Ascending aorta (tissue), 2 donors: Measurements from ENCODE around the gene SLC37A2. TPM values are rescaled to one million over a fixed set of nuclear protein-coding genes. Genes with fewer than 3 reads are reported as not detected.
"Not testable (repeated sequence)": the region's sequence is repeated elsewhere in the genome, so short reads cannot be mapped to it uniquely, and the experiment has no call there.

Experiments used
- DNase-seq, 2 donors: peaks; one replicate each; pipeline ENCODE4 v3.0.0-alpha.2; 2019; ENCODE audit warnings: low spot score in 2 of 2
- H3K27ac ChIP-seq, 2 donors: fragments of 200-600 bp; sonication (generic); one replicate each; pipeline ENCODE4 v1.5.1; 2016 to 2017; ENCODE audit warnings: mild to moderate bottlenecking in 1 of 2
- H3K27me3 ChIP-seq: fragments of 200-600 bp; sonication (generic); one replicate; pipeline ENCODE4 v1.5.1; 2017
- H3K36me3 ChIP-seq, 2 donors: fragments of 200-600 bp; sonication (generic); one replicate each; pipeline ENCODE4 v1.5.1; 2016
- H3K4me1 ChIP-seq, 2 donors: fragments of 200-600 bp; sonication (generic); one replicate each; pipeline ENCODE4 v1.5.1; 2016 to 2017; ENCODE audit warnings: mild to moderate bottlenecking in 1 of 2
- H3K4me3 ChIP-seq, 2 donors: fragments of 200-600 bp; sonication (generic); one replicate each; pipeline ENCODE4 v1.5.1; 2016 to 2017; ENCODE audit warnings: mild to moderate bottlenecking in 1 of 2
- H3K9me3 ChIP-seq, 2 donors: fragments of 200-600 bp; sonication (generic); one replicate each; pipeline ENCODE4 v1.5.1; 2016
- intact Hi-C: fragments of 100-400 bp; cut with DNase I; formaldehyde crosslinking; loops from one replicate; pipeline ENCODE4 v1.15.1; 2023
- total RNA-seq: library from RNA; depleted of rRNA; stranded (reverse); fragments of >200 nt; gene quantifications from one replicate; pipeline ENCODE4 v1.1.0, GENCODE V29; 2016
- TF ChIP-seq, protein P1 (sequence below), 3 experiments: fragments of 200-600 bp in 2 of 3; fragments of 450-650 bp in 1 of 3; sonication (generic) in 2 of 3; IDR thresholded peaks; one replicate each; pipeline ENCODE4 v1.5.1; 2016 to 2019; ENCODE audit warnings: antibody characterized with exemption in 3 of 3, mild to moderate bottlenecking in 1 of 3, moderate library complexity in 1 of 3

Gene SLC37A2
- 1.5 TPM for total RNA-seq

GRCh38 chr11:125062931-125063428, at the start of gene SLC37A2:
Gene SLC37A2, plus strand, starts transcription at chr11:125063305. Its CDS starts 63 bp downstream, at chr11:125063368.
- TF ChIP-seq, protein P1, sequence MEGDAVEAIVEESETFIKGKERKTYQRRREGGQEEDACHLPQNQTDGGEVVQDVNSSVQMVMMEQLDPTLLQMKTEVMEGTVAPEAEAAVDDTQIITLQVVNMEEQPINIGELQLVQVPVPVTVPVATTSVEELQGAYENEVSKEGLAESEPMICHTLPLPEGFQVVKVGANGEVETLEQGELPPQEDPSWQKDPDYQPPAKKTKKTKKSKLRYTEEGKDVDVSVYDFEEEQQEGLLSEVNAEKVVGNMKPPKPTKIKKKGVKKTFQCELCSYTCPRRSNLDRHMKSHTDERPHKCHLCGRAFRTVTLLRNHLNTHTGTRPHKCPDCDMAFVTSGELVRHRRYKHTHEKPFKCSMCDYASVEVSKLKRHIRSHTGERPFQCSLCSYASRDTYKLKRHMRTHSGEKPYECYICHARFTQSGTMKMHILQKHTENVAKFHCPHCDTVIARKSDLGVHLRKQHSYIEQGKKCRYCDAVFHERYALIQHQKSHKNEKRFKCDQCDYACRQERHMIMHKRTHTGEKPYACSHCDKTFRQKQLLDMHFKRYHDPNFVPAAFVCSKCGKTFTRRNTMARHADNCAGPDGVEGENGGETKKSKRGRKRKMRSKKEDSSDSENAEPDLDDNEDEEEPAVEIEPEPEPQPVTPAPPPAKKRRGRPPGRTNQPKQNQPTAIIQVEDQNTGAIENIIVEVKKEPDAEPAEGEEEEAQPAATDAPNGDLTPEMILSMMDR (IDR thresholded peaks at IDR 0.05), result peak in 2 of 3 experiments; percentile 9 to 37
- intact Hi-C loops, result no loop called here
- peak within 1 kb of the TSS; percentile 72 to 73 for H3K4me3 ChIP-seq

GRCh38 chr11:125016413-125016812, 46.7 kb upstream of the SLC37A2 start:
- no peak overlapping the region for H3K4me3 ChIP-seq
- no peak overlapping the region for H3K27ac ChIP-seq
- H3K27me3 ChIP-seq, result no peaks in the 10 kb centered on the region
- H3K36me3 ChIP-seq, result no peaks in the 10 kb centered on the region
- H3K4me1 ChIP-seq, result no peaks in the 10 kb centered on the region
- TF ChIP-seq, protein P1 (IDR thresholded peaks at IDR 0.05), result no peak
- no peaks in the 10 kb centered on the region for H3K9me3 ChIP-seq
- intact Hi-C loops, result no loop called here
- DNase-seq, result no peak

More at GRCh38 chr11:125062931-125063428, at the start of gene SLC37A2:
- no peaks in the 10 kb centered on the region for H3K36me3 ChIP-seq
- H3K27ac ChIP-seq, result peak within 1 kb of the TSS; percentile 63 to 66
- H3K4me1 ChIP-seq, result peaks cover 7 to 11% of the 10 kb centered on the region in 2 donors
- no peaks in the 10 kb centered on the region for H3K27me3 ChIP-seq
- DNase-seq, result peak; percentile 51 to 82
- H3K9me3 ChIP-seq, result no peaks in the 10 kb centered on the region

DNA sequence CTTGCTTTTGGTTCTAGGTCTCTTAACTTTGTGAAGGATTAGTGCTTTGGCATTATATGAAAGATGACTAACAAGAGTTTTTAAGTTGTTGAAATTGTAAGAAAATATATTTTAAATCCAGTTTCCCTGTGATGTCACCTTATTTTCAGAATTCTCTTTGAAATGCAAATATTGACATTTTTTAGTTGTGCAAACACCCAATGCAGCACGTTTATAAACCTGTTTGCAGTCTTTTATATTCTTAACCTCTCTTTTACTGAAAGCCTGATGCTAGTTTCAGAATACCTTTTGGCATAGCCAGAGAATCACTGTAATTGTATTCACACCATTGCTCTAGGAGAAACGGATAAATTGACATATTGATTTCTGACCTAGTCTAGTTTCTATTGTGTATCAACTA, 42.8 kb upstream of the SLC37A2 start:
- TF ChIP-seq, protein P1 (IDR thresholded peaks at IDR 0.05), result no peak
- Histone ChIP-seq H3K36me3 (no peaks in the 10 kb centered on the region), H3K9me3 (no peaks in the 10 kb centered on the region), H3K27ac (no peak overlapping the region), H3K27me3 (no peaks in the 10 kb centered on the region), H3K4me1 (no peaks in the 10 kb centered on the region), H3K4me3 (no peak overlapping the region)
- intact Hi-C loops, result no loop called here
- no peak for DNase-seq

DNA sequence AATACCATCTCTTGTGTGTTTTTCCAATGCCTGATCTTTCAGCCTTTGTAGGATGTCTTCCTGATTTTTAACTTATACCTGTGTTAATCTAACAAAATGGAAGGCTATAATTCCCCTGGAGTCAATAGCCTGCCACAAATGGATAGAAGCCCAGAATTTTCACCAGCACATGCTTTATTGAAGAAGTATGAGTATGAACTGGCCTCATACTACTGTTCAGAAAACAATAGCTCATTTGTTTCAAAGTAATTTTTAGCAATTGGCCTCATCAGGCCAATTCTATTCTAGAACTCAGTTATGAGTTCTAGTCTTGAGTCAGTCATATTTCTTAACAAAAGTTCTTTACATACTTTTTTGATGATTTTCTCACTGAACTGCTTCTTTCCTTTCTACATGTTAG, 40.6 kb upstream of the SLC37A2 start:
- no peak overlapping the region for H3K4me3 ChIP-seq
- intact Hi-C loops, result no loop called here
- no peaks in the 10 kb centered on the region for H3K4me1 ChIP-seq
- H3K27ac ChIP-seq, result no peak overlapping the region
- TF ChIP-seq, protein P1 (IDR thresholded peaks at IDR 0.05), result no peak
- no peaks in the 10 kb centered on the region for H3K36me3 ChIP-seq
- no peak for DNase-seq
- no peaks in the 10 kb centered on the region for H3K27me3 ChIP-seq
- H3K9me3 ChIP-seq, result no peaks in the 10 kb centered on the region

GRCh38 chr11:125025968-125026367, 37.1 kb upstream of the SLC37A2 start:
- DNase-seq, result no peak
- H3K36me3 ChIP-seq, result no peaks in the 10 kb centered on the region
- no peak overlapping the region for H3K27ac ChIP-seq
- no peaks in the 10 kb centered on the region for H3K4me1 ChIP-seq
- intact Hi-C loops, result no loop called here
- H3K4me3 ChIP-seq, result no peak overlapping the region
- H3K9me3 ChIP-seq, result no peaks in the 10 kb centered on the region
- H3K27me3 ChIP-seq, result no peaks in the 10 kb centered on the region
- TF ChIP-seq, protein P1 (IDR thresholded peaks at IDR 0.05), result no peak

GRCh38 chr11:125029431-125029830, 33.7 kb upstream of the SLC37A2 start:
- H3K4me3 ChIP-seq, H3K27ac ChIP-seq, H3K9me3 ChIP-seq, H3K27me3 ChIP-seq, H3K36me3 ChIP-seq, intact Hi-C loops, DNase-seq, H3K4me1 ChIP-seq: not testable (repeated sequence)
